Spleen (tissue), 11 donors: Measurements from ENCODE around the gene L3MBTL3. TPM values are rescaled to one million over a fixed set of nuclear protein-coding genes. Genes with fewer than 3 reads are reported as not detected.

Experiments
- DNase-seq: peaks from one replicate; pipeline ENCODE4 v3.0.0-alpha.2; 2020
- H3K27ac ChIP-seq, 8 donors: fragments of 200-600 bp; sonication (generic) in 7 of 8; 1 replicate in 4 of 8; 2 replicates in 4 of 8; pipeline versions ENCODE4 v1.5.0 to v1.8.0; 2016 to 2021; ENCODE audit warnings: inconsistent platforms in 4 of 8, mild to moderate bottlenecking in 4 of 8, moderate library complexity in 1 of 8
- H3K27me3 ChIP-seq, 7 donors: fragments of 200-600 bp; sonication (generic) in 6 of 7; replicated peaks in 1 of 7; 1 replicate in 4 of 7; 2 replicates in 3 of 7; pipeline versions ENCODE4 v1.5.0 to v1.8.0; 2016 to 2021; ENCODE audit warnings: inconsistent platforms in 3 of 7, mild to moderate bottlenecking in 1 of 7
- H3K36me3 ChIP-seq, 6 donors: fragments of 200-600 bp; sonication (generic) in 5 of 6; 1 replicate in 4 of 6; 2 replicates in 2 of 6; pipeline versions ENCODE4 v1.5.0 to v1.8.0; 2016 to 2021; ENCODE audit warnings: inconsistent platforms in 2 of 6
- H3K4me1 ChIP-seq, 6 donors: fragments of 200-600 bp; sonication (generic) in 5 of 6; 1 replicate in 3 of 6; 2 replicates in 3 of 6; pipeline versions ENCODE4 v1.5.0 to v1.8.0; 2016 to 2021; ENCODE audit warnings: inconsistent platforms in 3 of 6
- H3K4me3 ChIP-seq, 8 donors: fragments of 200-600 bp; sonication (generic) in 7 of 8; 1 replicate in 4 of 8; 2 replicates in 4 of 8; pipeline versions ENCODE4 v1.5.0 to v1.8.0; 2016 to 2021; ENCODE audit warnings: inconsistent platforms in 4 of 8, mild to moderate bottlenecking in 4 of 8, moderate library complexity in 2 of 8
- H3K9me3 ChIP-seq, 8 donors: fragments of 200-600 bp; sonication (generic) in 7 of 8; 1 replicate in 4 of 8; 2 replicates in 4 of 8; pipeline versions ENCODE4 v1.5.0 to v1.8.0; 2016 to 2021; ENCODE audit warnings: inconsistent platforms in 4 of 8
- CTCF ChIP-seq, 11 experiments: fragments of 200-600 bp in 7 of 11; fragments of 450-650 bp in 4 of 11; sonication (generic) in 4 of 11; IDR thresholded peaks in 8 of 11; conservative IDR thresholded peaks in 3 of 11; 1 replicate in 7 of 11; 2 replicates in 4 of 11; pipeline versions ENCODE4 v1.4.0 to v1.8.0; 2016 to 2021; ENCODE audit warnings: antibody characterized with exemption in 11 of 11, inconsistent platforms in 4 of 11, mild to moderate bottlenecking in 1 of 11
- POLR2A ChIP-seq, 3 donors: fragments of 450-650 bp; IDR thresholded peaks; one replicate each; pipeline ENCODE4 v1.5.1; 2017; ENCODE audit warnings: antibody characterized with exemption in 3 of 3, mild to moderate bottlenecking in 1 of 3
- POLR2AphosphoS5 ChIP-seq, 3 donors: sonication (generic); formaldehyde crosslinking; IDR thresholded peaks; one replicate each; pipeline ENCODE4 v1.5.1; 2017; ENCODE audit warnings: antibody characterized with exemption in 3 of 3
- WGBS, 5 donors: extraction: QIAGEN DNeasy Blood & Tissue Kit in 3 of 5; methylation state at CpG; one replicate each; pipeline versions ENCODE4 v1.1.5 to v1.1.7; 2013 to 2018; 5-methylcytosine and 5-hydroxymethylcytosine counted together
- intact Hi-C: fragments of 100-400 bp; cut with DNase I; formaldehyde crosslinking; loops from one replicate; pipeline ENCODE4 v1.15.0; 2023; ENCODE audit warnings: low total_unique reads
- polyA plus RNA-seq, 3 donors: library from polyadenylated mRNA; stranded (reverse); fragments of 200-250 nt; gene quantifications; one replicate each; pipeline ENCODE4 v1.2.1, GENCODE V29; 2013
- total RNA-seq, 7 donors: library from RNA; depleted of rRNA in 3 of 7; stranded (reverse); fragments of >200 nt in 3 of 7; fragmentation: NEBNext Ultra II Directional in 4 of 7; extraction: Animal tissue kit (Norgen Biotek cat#: 25700) in 4 of 7; gene quantifications; one replicate each; pipeline versions ENCODE4 v1.1.0 to v1.2.1, GENCODE V29; 2016 to 2021
- donor health status: healthy with polysubstance abuse.
- donor health status: DM: no; HTN: no; CAD: no; lungs with moderate emphysema.
- donor health status: DM: no; HTN: no; CAD: no.
- donor health status: Bipolar disorder and iron deficiency.
- donor health status: healthy.
- donor health status: DM: no; HTN: no; CAD: no.
- donor health status: DM: yes; HTN: yes; CAD: no.

The L3MBTL3 gene
- total and polyA plus RNA-seq, 10 donors, result 7.0 to 45.6 (median 26.0) TPM

- H3K27ac ChIP-seq, result no peak overlapping the region
- H3K4me3 ChIP-seq, result no peak overlapping the region
- H3K9me3 ChIP-seq, result no peaks in the 10 kb centered on the region
- no peaks in the 10 kb centered on the region for H3K4me1 ChIP-seq
- peaks cover 6 to 100% (median 80%) of the 10 kb centered on the region in 6 donors for H3K36me3 ChIP-seq
- 40 to 100% (median 86%) methylated on average over 1 of the region's 1 CpG; no CpG with 5 or more reads in 1 of the 5 donors for WGBS, 5 donors
- intact Hi-C loops, result no loop called here
- DNase-seq, result no peak
- H3K27me3 ChIP-seq, result no peaks in the 10 kb centered on the region
- no peak for TF ChIP-seq CTCF (IDR thresholded peaks at IDR 0.05 in 8 of 11, conservative IDR thresholded peaks at IDR 0.05 in 3 of 11)
- TF ChIP-seq POLR2A (IDR thresholded peaks at IDR 0.05), result no peak
- no peak for TF ChIP-seq POLR2AphosphoS5 (IDR thresholded peaks at IDR 0.05)
These were observed 36.9 kb downstream of the L3MBTL3 start for GRCh38 chr6:130055271-130055670.

GRCh38 chr6:130057495-130057894 lies 39.1 kb downstream of the L3MBTL3 start:
- Histone ChIP-seq H3K9me3 (no peaks in the 10 kb centered on the region), H3K27me3 (no peaks in the 10 kb centered on the region), H3K4me3 (no peak overlapping the region), H3K27ac (no peak overlapping the region), H3K4me1 (no peaks in the 10 kb centered on the region), H3K36me3 (peaks cover 8 to 100% (median 80%) of the 10 kb centered on the region in 6 donors)
- 87 to 99% (median 98%) methylated on average over 12 of the region's 12 CpGs for WGBS, 5 donors
- DNase-seq, result no peak
- no peak for TF ChIP-seq POLR2AphosphoS5 (IDR thresholded peaks at IDR 0.05)
- intact Hi-C loops, result no loop called here

GRCh38 chr6:130063806-130064205 lies 45.4 kb downstream of the L3MBTL3 start:
- no peak overlapping the region for H3K4me3 ChIP-seq
- no peaks in the 10 kb centered on the region for H3K9me3 ChIP-seq
- no peak overlapping the region for H3K27ac ChIP-seq
- no peak for DNase-seq
- 90 to 96% (median 92%) methylated on average over 5 of the region's 5 CpGs for WGBS, 5 donors
- H3K36me3 ChIP-seq, result peaks cover 2 to 99% (median 53%) of the 10 kb centered on the region in 6 donors
- TF ChIP-seq POLR2A (IDR thresholded peaks at IDR 0.05) (no peak), CTCF (IDR thresholded peaks at IDR 0.05 in 8 of 11, conservative IDR thresholded peaks at IDR 0.05 in 3 of 11) (no peak), POLR2AphosphoS5 (IDR thresholded peaks at IDR 0.05) (no peak)
- intact Hi-C loops, result no loop called here
- no peaks in the 10 kb centered on the region for H3K4me1 ChIP-seq
- no peaks in the 10 kb centered on the region for H3K27me3 ChIP-seq

GRCh38 chr6:130065609-130066156 lies 47.3 kb downstream of the L3MBTL3 start:
- intact Hi-C loops, result no loop called here
- no peak overlapping the region for H3K4me3 ChIP-seq
- no peak overlapping the region for H3K27ac ChIP-seq
- peaks cover 0 to 98% (median 46%) of the 10 kb centered on the region in 6 donors for H3K36me3 ChIP-seq
- TF ChIP-seq POLR2A (IDR thresholded peaks at IDR 0.05), result no peak
- TF ChIP-seq CTCF (IDR thresholded peaks at IDR 0.05 in 8 of 11, conservative IDR thresholded peaks at IDR 0.05 in 3 of 11), result no peak
- no peak for TF ChIP-seq POLR2AphosphoS5 (IDR thresholded peaks at IDR 0.05)
- DNase-seq, result no peak
- no peaks in the 10 kb centered on the region for H3K27me3 ChIP-seq
- H3K9me3 ChIP-seq, result no peaks in the 10 kb centered on the region
- 95 to 98% (median 97%) methylated on average over 5 of the region's 5 CpGs for WGBS, 5 donors
- peaks cover 0 to 4% (median 0%) of the 10 kb centered on the region in 6 donors for H3K4me1 ChIP-seq
